WTC11 (cell line): ENCODE data around the gene ALPI.

Experiments used
- ATF2 ChIP-seq: sonication (generic); formaldehyde crosslinking; IDR thresholded peaks from 2 replicates; pipeline ENCODE4 v1.8.1; 2022; ENCODE audit warnings: low read depth, missing genetic modification reagents, borderline replicate concordance
- CTCF ChIP-seq: fragments of 200-600 bp; IDR thresholded peaks from 2 replicates; pipeline ENCODE4 v1.8.0; 2022; ENCODE audit warnings: antibody characterized with exemption
- HMGXB4 ChIP-seq: sonication (generic); formaldehyde crosslinking; IDR thresholded peaks from 2 replicates; pipeline ENCODE4 v1.8.1; 2023; ENCODE audit warnings: mild to moderate bottlenecking, moderate library complexity, missing genetic modification reagents
- IRF1 ChIP-seq: sonication (generic); formaldehyde crosslinking; IDR thresholded peaks from 2 replicates; pipeline ENCODE4 v1.8.0; 2023; ENCODE audit warnings: missing genetic modification reagents
- NFATC4 ChIP-seq: fragments of 250-450 bp; sonication (Bioruptor Pico); IDR thresholded peaks from 2 replicates; pipeline ENCODE4 v1.9.0; 2021; ENCODE audit warnings: mild to moderate bottlenecking
- SMAD3 ChIP-seq: sonication (generic); formaldehyde crosslinking; IDR thresholded peaks from 2 replicates; pipeline ENCODE4 v1.8.0; 2022; ENCODE audit warnings: missing genetic modification reagents, mild to moderate bottlenecking, borderline replicate concordance
- SP1 ChIP-seq: sonication (generic); formaldehyde crosslinking; conservative IDR thresholded peaks from 2 replicates; pipeline ENCODE4 v1.8.1; 2022; ENCODE audit warnings: missing genetic modification reagents
- TP53 ChIP-seq: sonication (generic); formaldehyde crosslinking; IDR thresholded peaks from 2 replicates; pipeline ENCODE4 v1.8.1; 2023; ENCODE audit warnings: mild to moderate bottlenecking, missing genetic modification reagents
- ZBTB43 ChIP-seq: sonication (generic); formaldehyde crosslinking; IDR thresholded peaks from 2 replicates; pipeline ENCODE4 v1.8.1; 2023; ENCODE audit warnings: mild to moderate bottlenecking, missing genetic modification reagents
- ZNF512 ChIP-seq: sonication (generic); formaldehyde crosslinking; IDR thresholded peaks from 2 replicates; pipeline ENCODE4 v1.8.1; 2022; ENCODE audit warnings: missing genetic modification reagents, borderline replicate concordance
- TF ChIP-seq, protein P1 (sequence below): sonication (generic); formaldehyde crosslinking; IDR thresholded peaks from 2 replicates; pipeline ENCODE4 v1.8.0; 2022; ENCODE audit warnings: mild to moderate bottlenecking, missing genetic modification reagents
- TF ChIP-seq, protein P2 (sequence below): sonication (generic); formaldehyde crosslinking; conservative IDR thresholded peaks from 2 replicates; pipeline ENCODE4 v1.8.1; 2023; ENCODE audit warnings: mild to moderate bottlenecking, low read depth, missing genetic modification reagents, moderate library complexity
- TF ChIP-seq, protein P3 (sequence below): fragments of 250-450 bp; sonication (Bioruptor Pico); conservative IDR thresholded peaks from 2 replicates; pipeline ENCODE4 v1.9.0; 2021; ENCODE audit warnings: mild to moderate bottlenecking
- TF ChIP-seq, protein P4 (sequence below): sonication (generic); formaldehyde crosslinking; IDR thresholded peaks from 2 replicates; pipeline ENCODE4 v1.8.1; 2023; ENCODE audit warnings: mild to moderate bottlenecking, missing genetic modification reagents, moderate library complexity

DNA sequence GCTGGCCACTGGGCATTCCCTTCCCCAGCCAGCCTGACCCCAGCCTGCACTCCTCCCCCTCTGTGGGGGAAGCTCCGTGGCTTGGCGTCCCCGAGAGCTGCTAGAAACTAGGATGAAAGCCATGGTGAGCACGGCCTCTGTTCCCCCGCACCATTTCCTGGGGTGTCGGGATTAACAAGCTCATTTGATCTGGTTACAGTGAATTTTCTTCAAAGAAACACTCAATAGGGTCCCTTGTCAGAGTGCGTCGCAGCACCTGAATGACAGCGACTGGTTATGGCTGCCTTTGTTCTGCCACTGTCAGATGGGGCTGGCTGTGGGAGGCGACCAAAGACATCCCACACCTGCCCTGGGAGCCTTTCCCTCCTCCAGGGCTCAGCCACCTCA, 7.7 kb upstream of the ALPI start:
- TF ChIP-seq SMAD3 (no peak), CTCF (no peak), ZBTB43 (CRISPR knock-in tag) (no peak), IRF1 (CRISPR knock-in tag) (no peak), ZNF512 (no peak), ATF2 (CRISPR knock-in tag) (no peak), TP53 (CRISPR knock-in tag) (no peak), HMGXB4 (CRISPR knock-in tag) (no peak), SP1 (CRISPR knock-in tag) (no peak), NFATC4 (CRISPR knock-in tag) (no peak)
- TF ChIP-seq, protein P1, sequence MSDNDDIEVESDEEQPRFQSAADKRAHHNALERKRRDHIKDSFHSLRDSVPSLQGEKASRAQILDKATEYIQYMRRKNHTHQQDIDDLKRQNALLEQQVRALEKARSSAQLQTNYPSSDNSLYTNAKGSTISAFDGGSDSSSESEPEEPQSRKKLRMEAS: no peak
- TF ChIP-seq, protein P2, sequence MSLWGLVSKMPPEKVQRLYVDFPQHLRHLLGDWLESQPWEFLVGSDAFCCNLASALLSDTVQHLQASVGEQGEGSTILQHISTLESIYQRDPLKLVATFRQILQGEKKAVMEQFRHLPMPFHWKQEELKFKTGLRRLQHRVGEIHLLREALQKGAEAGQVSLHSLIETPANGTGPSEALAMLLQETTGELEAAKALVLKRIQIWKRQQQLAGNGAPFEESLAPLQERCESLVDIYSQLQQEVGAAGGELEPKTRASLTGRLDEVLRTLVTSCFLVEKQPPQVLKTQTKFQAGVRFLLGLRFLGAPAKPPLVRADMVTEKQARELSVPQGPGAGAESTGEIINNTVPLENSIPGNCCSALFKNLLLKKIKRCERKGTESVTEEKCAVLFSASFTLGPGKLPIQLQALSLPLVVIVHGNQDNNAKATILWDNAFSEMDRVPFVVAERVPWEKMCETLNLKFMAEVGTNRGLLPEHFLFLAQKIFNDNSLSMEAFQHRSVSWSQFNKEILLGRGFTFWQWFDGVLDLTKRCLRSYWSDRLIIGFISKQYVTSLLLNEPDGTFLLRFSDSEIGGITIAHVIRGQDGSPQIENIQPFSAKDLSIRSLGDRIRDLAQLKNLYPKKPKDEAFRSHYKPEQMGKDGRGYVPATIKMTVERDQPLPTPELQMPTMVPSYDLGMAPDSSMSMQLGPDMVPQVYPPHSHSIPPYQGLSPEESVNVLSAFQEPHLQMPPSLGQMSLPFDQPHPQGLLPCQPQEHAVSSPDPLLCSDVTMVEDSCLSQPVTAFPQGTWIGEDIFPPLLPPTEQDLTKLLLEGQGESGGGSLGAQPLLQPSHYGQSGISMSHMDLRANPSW (CRISPR knock-in tag): no peak
- TF ChIP-seq, protein P3, sequence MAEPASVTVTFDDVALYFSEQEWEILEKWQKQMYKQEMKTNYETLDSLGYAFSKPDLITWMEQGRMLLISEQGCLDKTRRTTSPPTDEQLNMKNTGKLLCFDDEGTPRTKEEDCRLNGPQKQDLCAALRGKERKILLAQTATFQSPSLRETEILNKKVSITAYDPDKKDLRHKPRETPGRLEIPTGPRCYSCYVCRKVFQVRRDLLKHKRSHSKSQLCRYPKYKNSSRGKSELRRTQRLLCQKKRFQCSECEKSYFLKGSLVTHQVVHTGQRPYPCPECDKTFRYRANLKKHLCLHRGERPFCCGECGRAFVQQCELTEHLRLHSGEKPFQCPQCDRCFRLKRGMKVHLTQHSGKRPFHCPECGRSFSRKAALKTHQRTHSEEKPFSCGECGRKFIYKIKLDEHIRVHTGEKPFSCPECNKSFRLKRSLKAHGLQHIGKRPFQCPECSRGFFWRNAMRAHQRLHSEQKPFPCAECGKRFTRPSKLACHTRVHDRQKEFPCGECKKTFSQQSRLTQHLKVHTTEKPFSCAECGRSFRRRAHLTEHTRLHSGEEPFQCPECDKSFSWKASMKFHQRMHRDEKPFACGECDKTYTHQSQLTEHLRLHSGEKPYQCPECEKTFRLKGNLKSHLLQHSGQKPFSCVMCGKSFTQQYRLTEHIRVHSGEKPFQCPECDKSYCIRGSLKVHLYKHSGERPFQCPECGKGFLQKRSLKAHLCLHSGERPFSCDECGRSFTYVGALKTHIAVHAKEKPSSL: no peak
- TF ChIP-seq, protein P4, sequence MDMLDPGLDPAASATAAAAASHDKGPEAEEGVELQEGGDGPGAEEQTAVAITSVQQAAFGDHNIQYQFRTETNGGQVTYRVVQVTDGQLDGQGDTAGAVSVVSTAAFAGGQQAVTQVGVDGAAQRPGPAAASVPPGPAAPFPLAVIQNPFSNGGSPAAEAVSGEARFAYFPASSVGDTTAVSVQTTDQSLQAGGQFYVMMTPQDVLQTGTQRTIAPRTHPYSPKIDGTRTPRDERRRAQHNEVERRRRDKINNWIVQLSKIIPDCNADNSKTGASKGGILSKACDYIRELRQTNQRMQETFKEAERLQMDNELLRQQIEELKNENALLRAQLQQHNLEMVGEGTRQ (CRISPR knock-in tag): no peak
